ENCODE results near the gene RAB12.
"Not testable (repeated sequence)": the region's sequence is repeated elsewhere in the genome, so short reads cannot be mapped to it uniquely, and the experiment has no call there.

Gene RAB12

DNA sequence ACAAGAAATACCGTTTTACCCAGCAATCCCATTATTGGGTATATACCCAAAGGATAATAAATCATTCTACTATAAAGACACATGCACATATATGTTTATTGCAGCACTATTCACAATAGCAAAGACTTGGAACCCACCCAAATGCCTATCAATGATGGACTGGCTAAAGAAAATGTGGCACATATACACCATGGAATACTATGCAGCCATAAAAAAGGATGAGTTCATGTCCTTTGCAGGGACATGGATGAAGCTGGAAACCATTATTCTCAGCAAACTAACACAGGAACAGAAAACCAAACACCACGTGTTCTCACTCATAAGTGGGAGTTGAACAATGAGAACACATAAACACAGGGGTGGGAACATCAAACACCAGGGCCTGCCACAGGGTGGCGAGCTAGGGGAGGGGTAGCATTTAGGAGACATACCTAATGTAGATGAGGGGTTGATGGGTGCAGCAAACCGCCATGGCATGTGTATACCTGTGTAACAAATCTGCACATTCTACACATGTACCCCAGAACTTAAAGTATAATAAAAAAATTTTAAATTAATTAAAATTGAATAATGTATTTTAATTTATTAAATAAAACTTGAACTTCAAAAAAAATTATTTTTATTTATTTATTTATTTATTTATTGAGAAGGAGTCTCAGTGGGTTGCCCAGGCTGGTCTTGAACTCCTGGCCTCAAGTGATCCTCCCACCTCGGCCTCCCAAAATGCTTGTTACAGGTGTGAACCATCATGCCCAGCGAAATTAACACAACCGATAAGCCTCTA lies 42.4 kb downstream of the RAB12 start:
- not testable (repeated sequence) for DNase-seq

GRCh38 chr18:8654503-8655451 lies 45.5 kb downstream of the RAB12 start:
- DNase-seq, result peak; percentile 70

GRCh38 chr18:8656232-8656631 lies 47.0 kb downstream of the RAB12 start:
- DNase-seq, result peak; percentile 38

GRCh38 chr18:8657050-8657820 lies 48.0 kb downstream of the RAB12 start:
- DNase-seq, result peak; percentile 34

DNA sequence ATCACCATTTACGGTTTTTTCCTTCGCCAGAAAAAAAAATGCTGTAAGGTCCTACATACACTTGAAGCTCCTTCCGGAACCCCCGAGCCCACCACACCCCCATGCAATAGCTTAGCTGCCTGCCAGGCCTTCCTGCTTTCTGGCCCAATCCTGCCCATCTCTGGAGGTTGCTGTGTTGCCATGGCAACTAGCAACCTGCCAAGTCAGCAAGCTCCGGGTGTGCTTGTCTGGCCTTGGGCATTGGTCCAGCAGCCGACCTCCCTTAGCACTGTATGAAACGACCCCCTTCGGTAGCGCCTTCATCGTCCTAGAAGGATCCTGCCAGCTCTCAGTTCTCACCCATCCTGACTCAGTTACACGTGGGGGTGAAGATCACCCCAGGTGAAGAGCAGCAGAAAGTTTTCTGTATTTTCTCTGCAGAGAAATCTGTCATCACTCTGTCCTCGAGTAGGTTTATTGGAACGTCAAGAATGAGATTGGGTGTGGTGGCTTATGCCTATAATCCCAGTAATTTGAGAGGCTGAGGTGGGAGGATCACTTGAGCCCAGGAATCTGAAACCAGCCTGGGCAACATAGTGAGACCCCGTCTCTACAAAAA lies 48.7 kb downstream of the RAB12 start:
- no peak for DNase-seq

DNA sequence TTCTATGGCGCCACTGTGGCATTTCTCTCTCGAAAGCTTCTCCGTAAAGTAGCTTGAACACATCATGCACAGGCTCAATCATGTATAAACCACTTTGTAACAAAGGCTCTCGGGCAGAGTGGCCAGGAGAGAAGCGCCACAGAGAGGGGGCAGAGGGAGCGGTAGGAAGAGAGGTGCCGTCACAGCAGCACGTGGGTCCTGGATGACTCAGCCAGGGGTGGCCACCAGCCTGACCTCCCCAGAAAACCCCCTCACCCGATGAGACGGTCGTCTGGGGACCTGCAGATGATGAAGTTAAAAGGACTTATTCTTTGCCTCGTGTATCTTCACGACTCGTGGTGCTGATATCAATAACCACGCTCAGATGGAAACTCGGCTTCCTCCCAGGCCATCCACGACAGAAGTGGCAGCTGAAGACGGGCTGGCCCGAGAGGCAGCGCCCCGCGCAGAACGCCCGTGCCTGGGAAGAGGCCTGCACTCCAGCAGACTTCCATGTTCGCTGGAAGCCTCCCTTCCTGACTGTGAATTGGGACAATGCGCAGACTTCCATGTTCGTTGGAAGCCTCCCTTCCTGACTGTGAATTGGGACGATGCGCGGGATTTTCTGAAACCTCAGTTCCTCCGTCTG lies 49.7 kb downstream of the RAB12 start:
- no peak for DNase-seq

DNA sequence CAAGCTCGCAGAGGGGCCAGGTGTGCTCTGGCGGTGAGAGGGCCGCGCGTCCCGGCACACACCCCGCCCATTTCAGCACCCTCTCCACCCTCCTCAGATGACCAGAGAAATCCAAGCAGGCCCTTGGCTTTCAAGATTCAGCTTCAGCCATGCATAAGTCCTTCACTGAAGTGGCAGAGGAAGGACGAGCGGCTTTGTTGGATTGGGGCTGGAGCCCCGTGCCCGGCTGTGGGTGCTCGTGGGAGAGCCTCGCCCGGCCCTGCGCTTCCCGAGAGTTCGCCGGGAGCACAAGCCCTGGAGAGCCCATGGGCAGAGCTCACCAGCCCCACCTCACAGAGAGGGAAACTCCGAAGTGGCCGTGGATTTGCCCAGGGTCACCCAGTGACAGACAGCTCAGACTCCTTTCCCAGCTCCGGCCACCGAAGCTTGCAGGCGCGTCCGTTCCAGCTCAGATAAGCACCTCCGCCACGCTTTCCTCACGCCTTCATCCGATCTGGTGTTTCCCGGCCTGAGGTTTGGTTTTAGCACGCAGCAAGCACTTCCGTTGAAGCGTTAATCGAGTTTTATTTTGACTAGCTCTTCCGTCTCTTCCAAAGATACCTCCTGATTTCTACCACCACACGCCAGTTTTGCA lies 50.5 kb downstream of the RAB12 start:
- DNase-seq, result no peak

- no peak for DNase-seq
These were observed 51.1 kb downstream of the RAB12 start for GRCh38 chr18:8660316-8660715.

DNA sequence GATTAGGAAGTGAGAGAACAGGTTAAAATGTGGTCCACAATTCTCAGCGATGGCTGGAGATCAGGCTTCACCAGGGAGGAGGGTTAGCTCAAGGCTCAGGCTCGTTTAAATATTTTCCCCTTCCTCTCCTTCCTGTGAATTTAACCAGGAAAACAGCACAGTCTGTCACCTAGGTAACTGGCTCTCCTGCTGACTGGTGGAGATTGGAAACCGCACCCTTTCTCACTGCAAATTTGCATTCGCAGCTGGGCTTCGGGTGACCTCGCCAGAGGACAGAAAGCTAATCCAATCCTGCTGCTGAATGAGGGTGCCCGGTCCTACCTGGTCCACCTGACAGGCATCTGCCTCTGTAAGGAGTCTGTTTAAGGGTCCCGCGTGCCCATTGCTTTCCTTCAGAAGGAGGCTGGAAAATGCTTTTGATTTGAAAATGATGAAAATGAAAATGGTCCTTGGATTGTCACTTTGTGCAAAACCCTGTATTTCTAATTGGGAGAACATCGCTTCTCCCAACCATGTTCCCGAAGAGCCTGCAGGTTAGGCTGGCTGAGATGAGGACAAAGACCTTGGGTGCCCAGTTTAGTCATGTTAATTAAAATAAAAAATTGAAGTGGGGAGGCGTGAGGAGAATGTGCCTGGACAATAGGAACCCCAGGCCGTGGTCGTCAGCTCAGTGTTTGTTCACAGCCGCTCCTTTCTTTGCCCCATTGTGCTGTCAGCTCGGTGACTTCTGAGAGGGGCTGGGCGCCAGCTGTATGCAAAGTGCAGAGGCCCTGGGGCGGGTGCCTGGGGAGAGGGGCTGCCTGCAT lies 52.7 kb downstream of the RAB12 start:
- peak; percentile 90 for DNase-seq

GRCh38 chr18:8662560-8663255 lies 53.5 kb downstream of the RAB12 start:
- no peak for DNase-seq

DNA sequence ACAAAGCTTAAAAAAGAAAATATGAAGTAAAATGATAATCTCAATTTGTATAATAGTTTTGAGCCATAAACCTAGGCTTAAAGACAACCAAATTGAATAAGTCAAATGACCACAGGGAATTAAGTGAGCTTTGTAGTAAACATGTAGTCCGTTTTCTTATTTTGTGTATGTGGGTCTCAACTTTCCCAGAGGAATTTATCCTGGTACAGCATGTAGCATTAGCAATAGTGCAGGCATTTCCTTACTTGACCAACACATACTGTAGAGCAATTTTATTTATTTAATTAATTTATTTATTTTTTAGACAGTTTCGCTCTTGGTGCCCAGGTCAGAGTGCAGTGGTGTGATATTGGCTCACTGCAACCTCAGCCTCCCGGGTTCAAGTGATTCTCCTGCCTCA lies 58.6 kb downstream of the RAB12 start:
- no peak for DNase-seq

GRCh38 chr18:8668381-8668780 lies 59.1 kb downstream of the RAB12 start:
- DNase-seq, result no peak

DNA sequence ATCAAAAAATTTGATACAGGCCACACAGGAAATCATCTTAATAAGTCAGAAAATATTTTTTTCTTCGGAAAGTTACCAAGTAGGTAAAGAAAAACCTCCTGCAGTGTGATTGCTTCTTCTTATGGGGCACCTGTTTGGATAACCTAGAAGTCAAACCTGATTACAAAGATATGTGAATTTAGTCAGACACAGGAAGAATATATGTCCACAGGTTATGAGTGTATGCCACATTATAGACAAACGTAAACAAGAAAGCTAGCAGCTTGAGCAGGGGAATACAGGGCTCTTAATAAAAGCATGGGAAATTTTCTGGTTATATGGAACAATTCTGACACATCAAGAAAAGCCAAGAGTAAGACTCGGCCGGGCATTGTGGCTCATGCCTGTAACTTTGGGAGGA lies 60.3 kb downstream of the RAB12 start:
- DNase-seq, result no peak

DNA sequence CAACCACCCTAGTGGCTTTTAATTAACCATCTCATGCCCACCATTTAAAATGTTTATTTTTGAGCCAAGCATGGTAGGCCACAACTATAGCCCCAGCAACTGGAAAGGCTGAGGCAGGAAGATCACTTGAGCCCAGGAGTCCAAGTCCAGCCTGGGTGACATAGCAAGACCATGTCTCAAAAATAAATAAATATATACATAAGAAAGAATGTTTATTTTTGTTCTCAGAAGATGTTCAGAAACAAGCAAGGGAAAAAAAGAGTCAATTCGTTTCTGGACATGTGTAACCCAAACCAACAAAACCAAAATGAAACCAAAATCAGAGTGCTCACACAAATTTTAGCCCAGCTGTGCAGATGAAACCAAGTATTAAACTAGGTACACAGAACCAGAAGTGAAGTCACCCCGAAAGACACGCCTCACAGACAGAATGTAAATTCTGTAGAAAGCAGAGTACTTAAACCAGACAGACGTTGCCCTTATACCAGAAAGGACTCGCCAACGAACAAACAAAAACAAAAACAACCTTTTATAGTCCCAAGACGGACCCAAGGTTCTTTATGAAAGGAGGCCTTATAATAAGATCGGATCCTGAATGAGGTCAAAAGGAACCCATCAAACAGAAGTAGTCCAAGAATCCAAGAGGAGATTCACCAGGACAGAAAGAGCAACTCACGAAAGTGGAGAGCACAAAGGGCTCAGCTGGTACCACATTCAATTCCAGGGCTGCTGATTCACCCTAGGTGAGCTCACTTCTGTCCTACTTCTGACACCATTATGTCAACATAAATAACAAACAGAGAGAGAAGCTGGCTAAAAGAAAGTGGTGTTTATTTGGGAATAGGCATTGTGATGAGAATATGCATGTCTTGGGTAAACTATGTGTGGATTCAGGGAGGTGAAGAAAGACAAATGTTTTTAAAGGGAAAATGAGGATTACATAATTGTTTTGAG lies 64.3 kb downstream of the RAB12 start:
- peak; percentile 12 for DNase-seq

DNA sequence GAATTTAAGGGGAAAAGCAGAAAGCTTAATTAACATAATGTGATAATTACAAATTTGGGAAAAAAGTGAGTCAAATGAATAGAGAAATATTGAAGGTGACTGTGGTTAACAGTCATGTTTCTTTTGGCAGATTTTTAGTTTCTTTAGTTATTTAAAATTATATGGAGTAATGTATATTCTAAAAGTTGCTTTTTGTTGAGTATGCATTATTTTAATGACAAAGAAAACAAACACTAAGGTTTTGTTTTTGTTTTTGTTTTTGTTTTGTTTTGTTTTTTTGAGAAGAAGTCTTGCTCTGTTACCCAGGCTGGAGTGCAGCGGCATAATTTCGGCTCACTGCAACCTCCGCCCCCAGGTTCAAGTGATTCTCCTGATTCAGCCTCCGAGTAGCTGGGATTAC lies 65.8 kb downstream of the RAB12 start:
- DNase-seq, result no peak

DNA sequence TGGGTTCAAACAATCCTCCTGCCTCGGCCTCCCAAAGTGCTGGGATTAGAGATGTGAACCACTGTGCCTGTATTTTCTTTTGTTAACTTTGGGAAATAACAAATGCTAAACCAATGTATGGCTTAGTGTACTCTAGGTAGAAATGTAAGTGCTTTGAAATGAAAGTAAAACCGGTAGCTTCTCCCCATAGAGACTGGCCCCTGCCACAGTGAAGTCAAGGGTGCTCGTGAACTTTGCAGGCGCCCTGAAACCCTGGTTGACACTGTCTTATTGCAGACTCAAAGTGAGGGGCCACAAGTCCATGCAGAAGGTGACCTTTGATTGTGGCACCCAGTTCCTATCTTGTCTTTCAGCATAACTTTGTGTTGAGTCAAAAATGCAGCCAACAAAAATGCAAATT lies 72.0 kb downstream of the RAB12 start:
- no peak for DNase-seq

DNA sequence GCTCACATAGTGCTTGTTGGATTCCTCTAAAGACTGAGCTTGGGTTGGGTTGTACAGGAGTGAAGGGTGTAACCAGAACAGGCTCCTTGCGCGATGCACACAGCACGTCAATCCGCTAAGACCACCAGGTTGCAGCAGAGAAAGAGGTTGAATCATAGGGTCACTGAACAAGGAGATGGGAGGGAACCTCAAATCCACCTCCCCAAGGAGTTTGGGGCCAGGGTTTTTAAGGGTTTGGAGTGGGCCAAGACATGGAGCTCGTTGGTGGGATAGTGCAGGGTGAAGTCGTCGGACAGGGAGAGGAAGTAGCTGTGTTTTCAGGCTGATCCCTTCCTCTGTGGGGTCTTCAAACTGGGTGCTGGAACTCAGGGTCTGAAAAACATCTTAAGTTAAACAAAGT lies 75.3 kb downstream of the RAB12 start:
- DNase-seq, result no peak

DNA sequence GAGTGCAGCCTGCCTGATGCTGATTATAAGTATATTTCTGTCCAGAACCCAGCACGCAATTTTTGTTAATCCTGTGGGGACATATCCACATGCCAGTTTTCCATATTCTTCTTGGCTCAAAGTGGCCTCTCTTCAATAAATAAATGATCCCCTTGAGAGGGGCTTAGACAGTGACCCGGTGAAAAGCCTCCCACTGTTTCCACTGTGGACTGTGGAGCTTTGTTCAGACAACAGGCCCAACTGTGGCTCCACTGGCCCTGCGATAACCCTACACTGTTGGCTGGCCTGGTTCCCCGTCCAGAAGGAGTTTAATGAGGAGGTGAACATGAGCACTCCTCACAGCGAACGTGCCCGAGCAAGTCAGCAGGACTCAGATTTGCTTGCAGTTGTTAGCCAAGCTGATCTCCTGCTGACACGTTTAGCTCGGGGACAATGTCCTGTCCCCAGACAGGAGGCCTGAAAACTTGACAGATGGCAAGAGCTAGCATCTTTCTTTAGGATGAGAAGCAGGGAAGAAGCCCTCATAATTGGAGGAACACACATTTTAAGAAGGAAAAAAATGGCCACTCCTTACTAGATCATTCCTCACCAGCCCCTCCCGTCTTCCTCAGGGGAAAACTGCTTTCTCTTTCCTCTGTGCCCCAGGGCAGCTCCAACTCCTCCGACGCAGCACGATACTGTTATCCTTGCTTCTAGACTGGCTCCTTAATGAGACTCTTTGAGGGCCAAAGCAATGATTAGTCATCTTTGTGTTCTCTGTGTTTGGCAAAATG lies 76.1 kb downstream of the RAB12 start:
- DNase-seq, result peak; percentile 99
